Mammary epithelial cell (primary cell): ENCODE measurements around the gene RSRC1.

Source experiments
- CTCF ChIP-seq, 2 donors: IDR thresholded peaks in 1 of 2; conservative IDR thresholded peaks in 1 of 2; 2 replicates each; pipeline ENCODE4 v1.5.1; 2011 to 2012; ENCODE audit warnings: inconsistent platforms in 2 of 2, low read length in 2 of 2, mild to moderate bottlenecking in 2 of 2, control low read depth in 1 of 2, low read depth in 1 of 2; ENCODE audit not compliant: insufficient read depth in 1 of 2; ENCODE audit errors: extremely low read depth in 1 of 2
- EZH2 ChIP-seq: IDR thresholded peaks from 2 replicates; pipeline ENCODE4 v1.6.1; 2012; ENCODE audit warnings: low read length, inconsistent platforms, borderline replicate concordance

GRCh38 chr3:158574646-158575045 is 464.8 kb downstream of the RSRC1 start:
- TF ChIP-seq CTCF (conservative IDR thresholded peaks at IDR 0.05 in 1 of 2, IDR thresholded peaks at IDR 0.05 in 1 of 2; ENCODE audit: extremely low read depth in 1 of 2, insufficient read depth in 1 of 2, low read depth in 1 of 2, low read length in 2 of 2) (no peak), EZH2 (no peak)
